GM19455 (cell line): Measurements from ENCODE around the gene UGT1A3.
"Not testable (repeated sequence)": the region's sequence is repeated elsewhere in the genome, so short reads cannot be mapped to it uniquely, and the experiment has no call there.

Experiments
- ATAC-seq: cut with Tn5 transposase; IDR thresholded peaks from one replicate; pipeline ENCODE4 v1.9.1; 2021; ENCODE audit not compliant: unreplicated experiment

UGT1A3 gene

DNA sequence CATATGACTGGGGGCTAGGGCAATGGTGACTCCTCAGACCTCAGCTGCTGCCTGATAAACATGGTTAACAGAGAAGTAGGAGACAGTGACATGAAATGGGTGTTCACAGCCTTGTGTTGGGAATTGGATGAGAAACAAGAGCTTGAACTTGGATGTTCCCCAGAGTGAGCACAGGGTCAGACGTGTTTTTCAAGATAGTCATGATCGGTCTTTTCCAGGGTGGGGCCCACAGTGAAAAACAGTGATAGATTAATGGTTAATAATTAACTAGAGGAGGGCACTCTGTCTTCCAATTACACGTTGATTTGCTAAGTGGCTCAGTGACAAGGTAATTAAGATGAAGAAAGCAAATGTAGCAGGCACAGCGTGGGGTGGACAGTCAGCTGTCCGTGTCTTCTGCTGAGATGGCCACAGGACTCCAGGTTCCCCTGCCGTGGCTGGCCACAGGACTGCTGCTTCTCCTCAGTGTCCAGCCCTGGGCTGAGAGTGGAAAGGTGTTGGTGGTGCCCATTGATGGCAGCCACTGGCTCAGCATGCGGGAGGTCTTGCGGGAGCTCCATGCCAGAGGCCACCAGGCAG, at the start of gene UGT1A3:
Gene UGT1A3 (plus strand): TSS at position 320 of the 579 bp plus-strand sequence. CDS start 85 bp downstream, at position 405.
- ATAC-seq = no peak

DNA sequence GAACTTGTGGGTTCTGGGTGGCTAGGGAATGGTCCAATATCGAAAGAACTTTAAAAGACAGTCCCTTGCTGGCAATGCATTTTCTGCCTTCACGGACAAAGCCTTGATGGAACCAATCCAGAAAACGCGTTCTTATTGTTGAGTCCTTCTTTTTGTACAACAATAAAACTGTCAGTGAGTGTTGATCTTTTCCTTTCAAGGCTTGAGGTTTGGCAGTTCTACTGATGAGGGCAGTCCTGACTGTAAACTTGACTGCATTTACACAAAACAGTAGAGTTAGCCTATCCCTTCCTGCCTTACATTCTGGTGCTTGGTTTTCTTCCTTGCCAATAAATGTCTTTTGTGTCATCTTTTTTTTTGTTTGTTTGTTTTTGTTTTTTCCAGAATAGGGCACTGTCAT, 49.6 kb upstream of the UGT1A3 start:
- ATAC-seq = no peak

DNA sequence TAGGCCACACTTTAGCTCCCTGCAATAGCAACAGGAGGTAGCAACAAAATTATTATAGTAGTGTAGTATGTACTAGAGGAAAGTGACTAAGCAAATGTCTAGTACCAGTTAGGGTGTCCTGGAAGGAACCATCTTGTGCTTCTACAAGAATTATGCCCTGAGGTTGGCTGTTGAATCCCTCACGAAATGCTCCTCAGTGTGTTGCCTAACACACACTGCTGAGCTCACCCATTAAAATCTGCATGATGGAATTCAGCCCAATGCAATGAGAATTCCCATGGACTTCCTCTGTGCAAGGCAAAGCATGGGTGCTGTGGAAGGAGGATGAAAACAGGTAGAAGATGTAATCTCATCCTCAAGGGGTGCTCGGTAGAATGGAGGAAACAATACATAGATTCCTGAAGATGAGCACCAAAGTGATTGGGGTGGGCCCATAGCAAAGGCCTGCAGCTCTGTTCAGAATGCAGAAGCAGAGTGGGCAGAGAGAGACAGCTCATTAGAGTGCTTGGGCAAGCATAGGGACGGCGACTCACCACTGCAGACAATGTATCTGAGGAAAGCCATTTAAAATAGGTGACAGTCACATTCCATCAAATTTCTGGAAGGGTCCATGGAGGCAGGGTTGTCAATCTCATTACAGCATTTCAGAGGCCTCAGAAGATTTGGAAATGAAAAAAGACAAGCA, 48.3 kb upstream of the UGT1A3 start:
- no peak for ATAC-seq

DNA sequence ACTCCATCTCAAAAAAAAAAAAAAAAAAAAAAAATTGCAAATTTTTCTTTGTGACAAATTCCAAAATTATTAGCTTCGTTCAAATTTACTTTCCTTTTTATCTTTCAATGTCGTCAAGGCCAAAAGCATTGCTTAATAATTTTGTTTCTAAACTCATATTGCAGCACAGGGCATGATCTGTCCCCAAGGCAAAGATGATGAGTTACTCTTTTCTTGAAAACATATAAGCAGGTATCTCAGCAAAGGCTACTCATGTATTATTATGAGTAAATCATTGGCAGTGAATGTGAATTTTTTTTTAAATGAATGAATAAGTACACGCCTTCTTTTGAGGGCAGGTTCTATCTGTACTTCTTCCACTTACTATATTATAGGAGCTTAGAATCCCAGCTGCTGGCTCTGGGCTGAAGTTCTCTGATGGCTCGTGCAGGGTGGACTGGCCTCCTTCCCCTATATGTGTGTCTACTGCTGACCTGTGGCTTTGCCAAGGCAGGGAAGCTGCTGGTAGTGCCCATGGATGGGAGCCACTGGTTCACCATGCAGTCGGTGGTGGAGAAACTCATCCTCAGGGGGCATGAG, 47.2 kb upstream of the UGT1A3 start, which contains the start of gene UGT1A7:
Gene UGT1A7 (plus strand): TSS at position 381 of the 579 bp plus-strand sequence. CDS start 37 bp downstream, at position 418.
- ATAC-seq = no peak

DNA sequence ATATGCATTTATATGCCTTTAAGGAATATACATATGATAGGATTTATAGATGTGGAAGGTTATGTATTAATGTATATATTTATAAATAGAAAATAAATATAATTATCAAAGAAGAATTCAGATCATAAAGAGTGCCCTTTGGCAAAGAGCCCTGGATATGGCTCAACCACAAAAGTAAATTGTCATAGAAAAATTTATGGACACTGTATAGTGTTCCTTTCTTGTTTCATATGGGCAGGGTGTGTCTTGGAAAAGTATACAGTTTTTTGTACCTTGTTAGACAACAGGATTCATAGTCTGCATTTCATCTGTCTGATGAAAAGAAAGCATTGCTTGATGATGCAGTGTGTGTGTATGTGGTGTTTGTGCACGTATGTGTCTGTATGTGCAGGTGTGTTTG, 44.2 kb upstream of the UGT1A3 start:
- no peak for ATAC-seq

DNA sequence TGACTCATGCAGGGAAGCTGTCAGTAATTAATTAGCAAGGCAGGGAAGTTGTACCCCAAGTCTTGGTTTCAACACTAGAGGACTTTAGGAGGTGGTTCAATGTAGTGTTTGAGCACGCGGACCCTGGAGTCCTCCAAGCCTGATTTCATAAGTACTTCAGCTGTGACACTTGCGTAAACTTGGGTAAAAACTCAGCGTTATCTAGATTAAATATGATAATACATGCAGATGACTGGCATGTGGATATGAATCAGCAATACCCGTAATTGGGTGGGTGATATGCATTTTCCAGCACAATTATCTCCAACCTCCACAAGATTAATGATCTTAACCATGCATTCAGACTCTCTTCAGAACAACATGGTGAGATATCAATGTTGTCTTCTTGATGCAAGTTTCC, 41.9 kb upstream of the UGT1A3 start:
- ATAC-seq = no peak

DNA sequence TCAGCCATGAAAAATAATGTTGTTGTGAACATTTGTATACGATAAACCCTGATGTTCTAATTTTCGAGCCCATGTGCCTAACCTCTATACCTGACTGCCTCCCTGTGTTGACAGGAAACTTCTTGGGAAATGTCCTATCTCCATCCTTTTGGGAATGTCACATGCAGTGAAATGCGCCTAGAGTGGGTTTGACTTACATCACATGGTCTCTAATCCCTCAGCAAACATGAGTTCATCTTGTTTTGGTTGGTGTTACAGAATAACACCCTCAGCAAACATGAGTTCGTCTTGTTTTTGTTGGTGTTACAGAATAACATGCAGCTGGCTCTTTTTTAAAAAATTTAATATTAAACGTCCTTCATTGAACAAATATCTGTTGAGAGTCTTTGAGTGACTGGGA, 40.5 kb upstream of the UGT1A3 start:
- no peak for ATAC-seq

DNA sequence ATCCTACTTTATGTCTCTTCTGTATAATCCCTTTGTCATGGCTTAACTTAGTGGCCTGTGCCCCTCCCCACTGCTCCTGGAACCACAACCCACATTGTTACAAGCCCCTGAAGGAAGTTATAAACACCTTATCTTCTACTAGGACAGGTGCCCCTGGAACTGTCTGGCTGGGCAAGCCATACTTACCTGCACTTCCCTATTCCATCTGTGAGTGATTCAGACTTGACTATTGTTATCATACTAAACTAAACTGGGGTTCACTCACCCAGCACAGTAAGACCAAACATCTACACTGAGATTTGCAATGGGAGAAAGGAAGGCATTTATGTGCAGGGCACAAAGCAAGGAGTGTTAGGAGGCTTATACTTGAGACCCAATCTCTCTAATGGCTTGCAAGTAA, 39.8 kb upstream of the UGT1A3 start:
- ATAC-seq = no peak

DNA sequence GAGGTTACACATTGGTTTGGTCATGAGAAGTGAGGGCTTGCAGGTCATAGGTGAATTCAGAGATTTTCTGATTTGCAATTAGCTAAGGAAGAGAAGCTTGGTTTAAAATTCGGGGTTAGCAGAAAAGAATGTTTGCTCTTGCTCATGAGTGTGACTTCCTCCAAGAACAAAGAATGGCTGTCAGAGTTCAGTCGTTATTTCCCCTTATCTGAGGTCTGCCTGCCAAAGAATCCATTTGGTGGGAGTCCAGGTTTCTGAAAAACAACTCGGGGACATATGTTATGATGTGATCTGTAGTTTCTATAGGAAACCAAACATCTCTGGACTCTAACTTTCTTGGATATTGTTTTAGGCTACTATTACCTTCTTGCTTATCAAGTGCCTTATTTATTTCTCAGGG, 39.3 kb upstream of the UGT1A3 start:
- ATAC-seq = no peak

DNA sequence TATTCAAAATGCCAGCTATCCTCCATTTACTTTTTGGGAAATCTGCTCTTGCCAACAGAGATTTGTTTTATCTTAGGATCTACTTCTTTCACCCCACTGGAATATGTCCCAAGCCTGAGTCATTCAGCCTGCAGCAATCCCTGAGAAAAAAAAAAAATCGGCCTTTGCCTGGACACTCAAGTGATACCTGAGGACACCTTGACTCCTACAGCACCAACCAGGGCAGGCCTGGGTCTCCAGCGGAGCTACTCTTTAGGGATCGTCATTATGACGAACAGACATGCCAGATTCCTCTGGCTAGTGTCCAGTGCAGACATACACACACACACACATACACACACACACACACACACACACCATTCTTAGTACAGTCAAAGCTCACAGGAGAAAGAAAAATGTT, 38.4 kb upstream of the UGT1A3 start:
- no peak for ATAC-seq

DNA sequence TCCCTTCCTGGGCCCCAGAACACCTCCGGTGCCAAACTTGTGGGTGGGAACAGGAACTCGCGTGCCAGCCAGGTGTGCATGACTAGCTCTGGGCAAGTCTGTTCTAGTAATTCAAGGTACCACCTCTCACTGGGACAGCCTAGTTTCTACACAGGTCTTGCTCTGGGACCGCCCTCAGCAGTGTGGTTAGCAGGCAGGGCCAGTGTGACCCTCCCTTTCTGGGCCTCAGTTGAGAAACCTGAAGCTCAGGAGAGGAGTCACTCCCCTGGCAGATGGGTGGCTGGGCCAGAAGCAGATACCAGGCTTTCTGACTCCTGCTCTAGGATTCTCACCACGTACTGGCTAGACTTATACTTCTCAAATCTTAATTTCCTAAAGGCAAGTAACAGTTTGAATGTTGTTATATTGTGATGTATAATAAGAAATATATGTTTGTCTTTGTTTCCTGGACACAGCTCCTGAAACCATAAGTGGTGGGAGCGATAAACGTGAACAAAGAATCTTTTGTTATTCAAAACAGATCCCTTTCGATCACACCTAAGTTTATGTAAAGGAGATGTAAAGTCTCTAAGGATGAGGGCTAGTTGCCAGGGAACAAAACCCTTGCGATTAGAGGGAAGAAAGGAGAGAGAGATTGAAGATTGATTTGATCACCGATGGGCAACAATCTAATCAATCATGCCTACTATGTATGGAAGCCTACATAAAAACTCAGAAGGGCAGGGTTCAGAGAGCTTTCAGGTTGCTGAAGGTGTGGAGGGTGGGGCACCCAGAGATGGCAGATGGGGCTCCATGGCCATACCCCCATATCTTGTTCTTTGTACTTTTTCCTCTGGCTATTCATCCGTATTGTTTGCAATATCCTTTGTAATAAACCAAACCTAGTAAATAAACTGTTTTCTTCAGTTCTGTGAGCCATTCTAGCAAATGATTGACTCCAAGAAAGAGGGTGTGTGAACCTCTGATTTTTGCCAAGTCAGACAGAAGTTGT, 37.1 kb upstream of the UGT1A3 start:
- no peak for ATAC-seq

DNA sequence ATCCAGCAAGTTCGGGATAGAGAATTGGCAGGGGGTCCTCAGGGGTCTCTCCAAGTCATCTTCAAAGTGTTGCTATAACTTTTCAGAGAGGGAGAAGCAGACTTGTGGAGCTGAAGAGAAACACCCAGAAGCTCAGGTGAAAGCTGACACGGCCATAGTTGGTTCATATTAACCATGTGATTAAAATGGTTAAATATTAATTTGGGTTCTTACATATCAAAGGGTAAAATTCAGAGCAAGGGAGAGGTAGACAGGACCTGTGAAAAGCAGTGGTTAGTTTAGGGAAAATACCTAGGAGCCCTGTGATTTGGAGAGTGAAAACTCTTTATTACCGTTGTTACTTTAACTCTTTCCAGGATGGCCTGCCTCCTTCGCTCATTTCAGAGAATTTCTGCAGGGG, 36.2 kb upstream of the UGT1A3 start, which contains the start of gene UGT1A6:
Gene UGT1A6 (plus strand): TSS at position 243 of the 400 bp plus-strand sequence. CDS start 115 bp downstream, at position 358.
- no peak for ATAC-seq

DNA sequence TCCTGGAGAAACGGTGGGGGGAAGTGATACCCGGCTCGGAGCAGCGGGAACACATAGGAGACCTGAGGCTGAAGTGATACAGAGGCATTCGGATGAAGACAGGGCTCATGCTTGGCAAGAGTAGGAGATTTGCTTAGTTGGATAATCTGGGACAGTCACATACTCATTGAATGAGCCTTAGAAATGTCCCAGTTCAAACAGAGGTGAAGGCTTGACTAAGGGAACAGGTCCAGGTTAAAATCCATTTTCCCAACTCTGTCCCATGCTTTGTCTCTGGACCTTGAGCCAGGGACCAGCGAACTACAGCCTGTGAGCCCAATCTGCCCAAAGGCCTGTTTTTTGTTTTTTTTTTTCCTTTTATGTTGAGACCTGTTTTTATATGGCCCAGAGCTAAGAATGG, 34.9 kb upstream of the UGT1A3 start:
- no peak for ATAC-seq

DNA sequence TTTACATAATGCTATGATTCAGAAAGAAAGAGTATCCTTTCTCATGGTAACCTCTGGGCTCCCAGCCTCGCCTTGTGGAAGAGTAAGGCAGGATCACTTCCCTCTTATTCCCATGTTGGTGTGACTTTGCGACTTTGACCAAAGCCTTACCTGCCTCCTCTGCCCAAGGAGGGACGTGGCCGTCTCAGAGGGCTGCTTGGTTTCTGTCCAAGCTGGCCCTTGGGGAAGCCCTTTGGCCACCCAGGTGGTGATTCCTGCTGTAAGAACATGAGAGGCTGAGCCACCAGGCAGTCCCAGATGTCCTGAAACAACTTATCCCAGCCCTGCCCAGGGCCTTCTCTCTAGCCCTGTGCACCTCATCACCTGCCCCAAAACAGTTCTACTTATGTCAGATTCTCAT, 30.1 kb upstream of the UGT1A3 start:
- ATAC-seq = no peak

DNA sequence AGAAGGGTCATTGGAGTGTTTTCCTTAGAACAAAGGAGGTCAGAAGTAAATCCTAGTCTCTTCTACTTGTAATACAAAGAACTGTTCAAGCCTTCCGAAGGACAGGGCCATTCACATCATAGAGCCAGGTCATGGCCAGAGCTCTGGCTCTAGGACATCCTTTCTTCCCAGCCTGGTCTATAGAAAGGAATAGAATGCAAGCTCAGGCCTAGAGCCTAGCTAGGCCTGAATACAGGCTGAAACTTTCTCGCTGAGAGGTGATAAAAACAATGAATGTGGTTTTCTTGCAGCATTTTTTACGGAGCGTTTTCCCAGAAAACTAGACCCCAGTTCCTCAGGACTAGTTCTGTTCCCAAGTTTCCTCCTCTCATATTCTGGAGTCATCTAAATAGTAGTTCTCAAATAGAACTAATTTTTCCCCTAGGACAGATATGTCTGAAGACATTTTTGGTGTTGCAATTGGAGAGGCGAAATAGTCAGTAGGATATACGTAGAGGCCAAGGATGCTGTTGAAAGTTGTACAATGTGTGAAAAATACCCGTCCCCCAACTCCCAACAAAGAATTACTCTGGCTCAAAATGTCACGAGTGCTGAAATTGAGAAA, 29.3 kb upstream of the UGT1A3 start:
- no peak for ATAC-seq

DNA sequence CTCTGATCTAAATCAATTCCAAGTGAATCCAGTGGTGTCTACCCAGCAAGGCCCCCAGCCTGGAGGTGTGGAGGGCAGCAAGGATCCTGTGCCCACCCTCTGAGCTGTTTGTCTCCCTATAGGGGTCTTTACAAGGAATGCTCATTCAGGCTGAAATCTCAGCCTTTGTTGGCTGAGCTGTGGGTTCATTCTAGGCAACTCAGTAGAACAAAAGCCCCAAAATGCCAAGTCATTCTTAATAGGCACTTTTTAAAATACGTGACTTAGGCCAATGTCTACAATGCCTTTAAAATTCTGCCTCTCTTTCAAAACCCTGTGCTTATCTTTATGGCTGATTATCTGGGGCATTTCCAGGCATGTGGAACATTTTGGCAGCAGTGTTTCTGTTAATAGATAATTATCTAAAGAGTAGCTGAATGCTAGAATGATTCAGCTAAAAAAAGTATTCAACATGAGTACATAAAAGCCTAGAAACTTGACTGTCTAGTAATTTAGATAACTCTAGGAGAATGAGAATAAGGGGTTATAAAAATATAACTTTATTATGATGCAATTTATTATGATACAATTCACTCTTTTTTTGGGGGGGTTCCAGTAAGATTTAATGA, 28.7 kb upstream of the UGT1A3 start:
- no peak for ATAC-seq

DNA sequence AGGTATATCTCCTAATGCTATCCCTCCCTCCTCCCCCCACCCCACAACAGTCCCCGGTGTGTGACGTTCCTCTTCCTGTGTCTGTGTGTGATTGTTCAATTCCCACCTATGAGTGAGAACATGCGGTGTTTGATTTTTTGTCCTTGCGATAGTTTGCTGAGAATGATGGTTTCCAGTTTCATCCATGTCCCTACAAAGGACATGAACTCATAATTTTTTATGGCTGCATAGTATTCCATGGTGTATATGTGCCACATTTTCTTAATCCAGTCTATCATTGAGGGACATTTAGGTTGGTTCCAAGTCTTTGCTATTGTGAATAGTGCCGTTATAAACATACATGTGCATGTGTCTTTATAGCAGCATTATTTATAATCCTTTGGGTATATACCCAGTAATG, 28.0 kb upstream of the UGT1A3 start:
- ATAC-seq = not testable (repeated sequence)

DNA sequence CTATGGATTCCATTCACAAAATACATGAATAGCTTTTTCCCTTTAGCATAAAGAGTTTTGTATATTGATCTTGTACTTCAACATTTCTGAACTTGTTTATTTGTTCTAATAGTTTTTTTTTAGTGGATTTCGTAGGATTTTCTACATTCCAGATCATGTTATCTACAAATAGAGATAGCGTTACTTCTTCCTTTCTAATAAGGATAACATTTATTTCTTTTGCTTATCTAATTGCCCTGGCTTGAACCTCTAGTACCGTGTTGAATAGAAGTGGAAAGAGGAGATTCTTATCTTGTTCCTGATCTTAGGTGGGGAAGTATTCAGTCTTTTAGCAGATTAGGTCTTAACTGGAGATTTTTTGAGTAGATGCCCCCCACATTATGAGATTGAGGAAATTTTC, 26.6 kb upstream of the UGT1A3 start:
- no peak for ATAC-seq

DNA sequence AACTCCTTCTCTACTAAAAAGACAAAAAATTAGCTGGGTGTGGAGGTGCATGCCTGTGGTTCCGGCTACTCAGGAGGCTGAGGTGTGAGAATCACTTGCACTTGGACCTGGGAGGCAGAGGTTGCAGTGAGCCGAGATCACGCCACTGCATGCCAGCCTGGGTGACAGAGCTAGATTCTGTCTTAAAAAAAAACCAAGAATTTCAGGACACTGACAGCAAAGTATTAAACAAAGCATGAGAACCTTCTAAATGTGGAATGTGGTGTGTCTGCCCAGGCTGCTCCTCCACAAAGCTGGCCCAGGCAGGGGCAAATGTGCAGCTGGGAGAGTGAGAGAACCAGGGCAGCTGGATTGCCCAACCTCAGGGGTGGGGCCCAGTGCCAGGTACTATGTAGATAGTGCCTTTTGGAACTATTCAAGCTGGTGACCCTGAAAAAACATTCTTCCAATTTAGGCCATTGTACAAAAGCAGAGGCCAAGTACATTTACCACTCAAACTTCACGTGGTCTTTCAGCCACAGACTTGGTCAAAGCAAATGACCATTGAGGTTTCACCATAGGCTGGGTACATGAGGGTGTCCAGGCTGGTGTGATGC, 22.8 kb upstream of the UGT1A3 start:
- no peak for ATAC-seq

DNA sequence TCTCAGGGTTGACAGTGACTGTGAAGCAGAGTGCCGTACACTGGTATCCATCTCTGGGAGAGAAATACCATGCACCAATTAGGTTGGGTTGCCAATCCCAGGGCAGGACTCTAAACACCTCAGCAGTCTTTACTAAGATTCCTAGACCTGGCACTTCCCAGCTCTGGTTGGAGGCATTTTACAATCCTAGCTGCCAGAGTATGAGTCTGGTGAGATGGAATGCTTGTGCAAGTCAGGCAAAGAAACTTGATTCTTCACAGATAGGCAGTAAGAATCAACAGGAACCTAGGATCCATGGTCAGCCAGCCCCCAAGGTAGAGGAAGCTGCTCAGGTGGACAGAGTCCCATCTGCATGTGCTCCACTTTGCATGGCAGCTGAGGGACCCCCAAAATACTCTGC, 22.1 kb upstream of the UGT1A3 start:
- ATAC-seq = no peak
